GM18526 (cell line): ENCODE measurements around the gene YTHDC2.

Source experiments
- POLR2A ChIP-seq: IDR thresholded peaks from 3 replicates; pipeline ENCODE4 v1.6.1; 2011; ENCODE audit not compliant: insufficient read length; ENCODE audit errors: extremely low read depth

The YTHDC2 gene

GRCh38 chr5:113572716-113573115, 59.2 kb downstream of the YTHDC2 start:
- TF ChIP-seq POLR2A = no peak

- no peak for TF ChIP-seq POLR2A
Measured at GRCh38 chr5:113574417-113574816, 60.9 kb downstream of the YTHDC2 start.

GRCh38 chr5:113575074-113575473, 61.6 kb downstream of the YTHDC2 start:
- TF ChIP-seq POLR2A = no peak

GRCh38 chr5:113578091-113578490, 64.6 kb downstream of the YTHDC2 start:
- no peak for TF ChIP-seq POLR2A

GRCh38 chr5:113581388-113581787, 67.9 kb downstream of the YTHDC2 start:
- TF ChIP-seq POLR2A = no peak

GRCh38 chr5:113598150-113598549, 84.7 kb downstream of the YTHDC2 start:
- no peak for TF ChIP-seq POLR2A

DNA sequence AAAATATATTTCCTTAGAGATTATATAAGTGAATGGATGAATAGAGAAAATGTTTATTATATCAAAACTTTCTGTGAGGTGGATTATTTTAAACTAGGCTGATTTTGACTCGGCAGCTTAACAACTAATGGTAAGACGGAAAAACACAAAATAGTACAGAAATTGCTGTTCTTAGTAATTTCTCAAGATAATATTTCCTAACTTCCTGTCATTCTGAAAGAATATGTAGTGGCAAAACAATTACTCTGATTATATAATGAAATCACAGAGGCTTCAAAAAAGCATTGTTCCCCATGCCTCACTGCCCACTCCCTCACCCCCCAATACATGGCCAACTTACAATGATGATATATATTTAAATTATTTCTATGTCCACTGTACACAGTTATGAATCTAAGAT, 85.4 kb downstream of the YTHDC2 start:
- TF ChIP-seq POLR2A = no peak

- no peak for TF ChIP-seq POLR2A
Measured at GRCh38 chr5:113600255-113600905, 86.9 kb downstream of the YTHDC2 start.

DNA sequence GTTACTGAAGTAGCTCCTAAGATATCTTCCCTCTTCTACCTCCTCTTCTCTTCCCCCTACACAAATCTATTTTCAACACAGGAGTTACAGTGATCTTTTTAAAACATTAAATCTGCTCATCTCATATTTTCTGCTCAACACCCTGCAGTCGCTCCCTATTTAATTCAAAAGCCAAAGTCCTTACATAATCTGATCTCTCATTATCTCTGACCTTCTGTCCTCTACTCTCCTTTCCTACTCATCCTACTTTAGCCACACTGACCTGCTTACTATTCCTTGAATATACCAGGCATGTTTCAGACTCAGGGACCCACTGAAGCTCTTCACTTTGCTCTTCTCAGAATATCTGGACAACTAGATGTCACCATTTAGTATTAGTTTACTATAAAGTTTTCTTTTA, 87.9 kb downstream of the YTHDC2 start:
- TF ChIP-seq POLR2A = no peak

- no peak for TF ChIP-seq POLR2A
Measured at GRCh38 chr5:113606298-113607134, 93.0 kb downstream of the YTHDC2 start.

- TF ChIP-seq POLR2A = no peak
Measured at GRCh38 chr5:113607361-113607760, 93.9 kb downstream of the YTHDC2 start.

- TF ChIP-seq POLR2A = no peak
Measured at GRCh38 chr5:113608113-113608596, 94.7 kb downstream of the YTHDC2 start.

- no peak for TF ChIP-seq POLR2A
Measured at GRCh38 chr5:113612060-113612496, 98.6 kb downstream of the YTHDC2 start.

DNA sequence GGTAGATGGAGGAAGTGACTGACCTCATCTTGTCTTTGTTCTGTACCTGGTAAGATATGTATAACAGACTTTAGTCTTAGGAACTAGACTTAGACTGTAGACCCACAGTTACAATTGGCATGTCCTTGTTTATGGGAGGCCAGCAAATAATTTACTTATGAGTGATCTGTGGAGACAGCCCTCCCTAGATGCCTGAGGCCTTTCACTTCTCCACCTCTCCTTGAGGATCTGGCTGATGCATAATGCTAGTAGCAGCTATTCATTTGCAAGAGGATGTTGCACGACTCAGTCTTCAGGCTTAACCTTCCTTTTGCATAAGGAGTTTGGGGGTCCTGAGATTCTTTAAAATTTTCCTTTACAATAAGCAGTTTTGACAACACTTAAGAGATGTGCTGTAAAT, 100.7 kb downstream of the YTHDC2 start:
- TF ChIP-seq POLR2A = no peak

DNA sequence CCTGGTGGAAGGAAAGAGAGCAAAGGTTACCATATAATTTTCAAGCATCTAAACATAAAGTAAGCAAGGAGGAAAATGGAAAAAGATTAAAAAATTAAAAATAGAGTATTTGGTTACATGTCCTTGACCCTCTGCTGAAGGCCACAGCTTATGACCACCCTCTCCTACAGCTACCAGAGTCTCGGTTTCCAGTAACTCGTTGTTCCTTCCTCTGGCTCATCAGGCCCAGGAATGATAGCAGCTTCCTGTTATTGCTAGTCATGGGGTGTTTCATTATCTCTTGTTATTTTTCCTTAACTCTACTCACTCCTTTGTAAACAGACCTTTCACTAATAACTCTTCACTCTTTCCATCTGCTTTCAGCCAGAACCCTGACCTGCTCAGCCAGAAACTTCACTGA, 102.2 kb downstream of the YTHDC2 start:
- TF ChIP-seq POLR2A = no peak

DNA sequence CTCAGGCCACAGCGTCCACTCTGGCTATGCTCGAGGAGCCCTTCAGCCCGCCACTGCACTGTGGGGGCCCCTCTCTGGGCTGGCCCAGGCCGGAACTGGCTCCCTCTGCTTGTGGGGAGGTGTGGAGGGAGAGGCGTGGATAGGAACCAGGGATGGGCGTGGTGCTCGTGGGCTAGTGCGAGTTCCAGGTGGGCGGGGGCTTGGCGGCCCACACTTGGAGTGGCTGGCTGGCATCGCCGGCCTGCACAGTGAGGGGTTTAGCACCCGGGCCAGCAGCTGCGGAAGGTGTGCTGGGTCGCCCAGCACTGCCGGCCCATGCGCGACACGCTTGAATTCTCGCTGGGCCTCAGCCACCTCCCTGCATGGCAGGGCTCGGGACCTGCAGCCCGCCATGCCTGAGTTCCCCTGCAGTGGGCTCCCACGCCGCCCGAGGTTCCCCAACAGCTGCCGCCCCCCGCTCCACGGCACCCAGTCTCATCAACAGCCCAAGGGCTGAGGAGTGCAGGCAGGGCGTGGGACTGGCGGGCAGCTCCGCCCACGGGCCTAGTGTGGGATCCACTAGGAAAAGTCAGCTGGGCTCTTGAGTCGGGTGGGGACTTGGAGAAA, 103.8 kb downstream of the YTHDC2 start:
- no peak for TF ChIP-seq POLR2A
